Caco-2 (cell line): ENCODE data around the gene HTR6. TPM values are rescaled to one million over a fixed set of nuclear protein-coding genes. Genes with fewer than 3 reads are reported as not detected.

ENCODE experiments used
- BruUV-seq: library from RNA; stranded (reverse); fragments of 400-500 nt; replicated peaks from 2 replicates; lab custom pipeline; 2021; lab: Mats Ljungman, UMichigan
- CTCF ChIA-PET: fragments of 300-600 bp; sonication (Branson Sonifier 250); formaldehyde crosslinking; loops from one replicate; lab custom pipeline; 2022; ENCODE audit warnings: antibody characterized with exemption; lab: Charles Lee
- POLR2A ChIA-PET: fragments of 300-600 bp; sonication (Branson Sonifier 250); formaldehyde crosslinking; loops from one replicate; lab custom pipeline; 2022; ENCODE audit warnings: antibody characterized with exemption; lab: Charles Lee
- DNase-seq, 2 experiments: peaks; one replicate each; pipeline versions ENCODE4 v3.0.0 to v3.0.0-alpha.2; 2020 to 2022
- H3K27me3 ChIP-seq: replicated peaks from 2 replicates; pipeline ENCODE4 v1.6.0; 2011; ENCODE audit warnings: low read length; ENCODE audit not compliant: control insufficient read depth, insufficient read depth
- H3K36me3 ChIP-seq: 2 replicates; pipeline ENCODE4 v1.5.1; 2011; ENCODE audit warnings: low read length; ENCODE audit not compliant: control insufficient read depth, insufficient read depth
- H3K4me1 ChIP-seq: fragments of 250-450 bp; sonication (Bioruptor Pico); 2 replicates; pipeline ENCODE4 v1.5.1; 2020; ENCODE audit warnings: mild to moderate bottlenecking
- H3K4me3 ChIP-seq: 2 replicates; pipeline ENCODE4 v1.5.1; 2011; ENCODE audit warnings: low read depth, mild to moderate bottlenecking, control low read depth, low read length
- H3K9me3 ChIP-seq: fragments of 250-450 bp; sonication (Bioruptor Pico); 2 replicates; pipeline ENCODE4 v1.5.1; 2020; ENCODE audit warnings: mild to moderate bottlenecking, moderate library complexity
- H3K27ac Mint-ChIP-seq: one replicate; pipeline ENCODE4 v1.8.0; 2022; ENCODE audit warnings: mixed read lengths; ENCODE audit not compliant: unreplicated experiment
- H3K27me3 Mint-ChIP-seq: one replicate; pipeline ENCODE4 v1.8.0; 2022; ENCODE audit warnings: mixed read lengths; ENCODE audit not compliant: insufficient read depth, unreplicated experiment
- H3K36me3 Mint-ChIP-seq: one replicate; pipeline ENCODE4 v1.8.0; 2022; ENCODE audit warnings: mild to moderate bottlenecking, mixed read lengths; ENCODE audit not compliant: insufficient read depth, unreplicated experiment
- H3K4me1 Mint-ChIP-seq: one replicate; pipeline ENCODE4 v1.8.0; 2022; ENCODE audit warnings: low read depth, mixed read lengths; ENCODE audit not compliant: unreplicated experiment
- H3K4me3 Mint-ChIP-seq: one replicate; pipeline ENCODE4 v1.8.0; 2022; ENCODE audit warnings: mild to moderate bottlenecking, moderate library complexity, mixed read lengths; ENCODE audit not compliant: unreplicated experiment
- H3K9me3 Mint-ChIP-seq: one replicate; pipeline ENCODE4 v1.8.0; 2022; ENCODE audit warnings: mixed read lengths; ENCODE audit not compliant: unreplicated experiment
- CTCF ChIP-seq, 2 experiments: fragments of 200-600 bp in 1 of 2; IDR thresholded peaks; 1 replicate in 1 of 2; 2 replicates in 1 of 2; pipeline versions ENCODE4 v1.5.1 to v1.8.0; 2011 to 2022; ENCODE audit warnings: antibody characterized with exemption in 1 of 2, control low read depth in 1 of 2, inconsistent platforms in 1 of 2, low read depth in 1 of 2, low read length in 1 of 2, mild to moderate bottlenecking in 1 of 2, moderate library complexity in 1 of 2; ENCODE audit not compliant: insufficient read depth in 1 of 2, severe bottlenecking in 1 of 2, unreplicated experiment in 1 of 2
- intact Hi-C: fragments of 100-400 bp; cut with micrococcal nuclease; formaldehyde crosslinking; loops from one replicate; pipeline ENCODE4 v1.10.0; 2022; ENCODE audit not compliant: unreplicated experiment
- total RNA-seq: library from RNA; stranded (reverse); gene quantifications from 2 replicates; pipeline ENCODE4 v1.2.3, GENCODE V29; 2022

HTR6 gene
- total RNA-seq, 1 experiment from 2014 or later, result not detected

GRCh38 chr1:19715334-19716203, 50.9 kb downstream of the HTR6 start:
- Mint-ChIP-seq H3K4me3 (no peak overlapping the region), H3K27me3 (no peaks in the 10 kb centered on the region), H3K9me3 (no peaks in the 10 kb centered on the region), H3K4me1 (no peaks in the 10 kb centered on the region), H3K36me3 (peaks cover 5% of the 10 kb centered on the region), H3K27ac (no peak overlapping the region)
- CTCF ChIA-PET, result interaction anchor here (0.5 to 1.7 kb wide), 6 partner anchors 10 to 215 kb away, joined by 3 to 17 read pairs (median 4); partner anchors contain the start of gene RNF186
- Histone ChIP-seq H3K27me3 (no peaks in the 10 kb centered on the region), H3K4me1 (peaks cover 5% of the 10 kb centered on the region; the same call in 1 of the 2 replicates), H3K36me3 (no peaks in the 10 kb centered on the region), H3K4me3 (no peak overlapping the region), H3K9me3 (no peaks in the 10 kb centered on the region)
- POLR2A ChIA-PET, result no interaction called here
- BruUV-seq, result no TSS peak
- intact Hi-C loops, result loop anchor here (1.0 kb wide), 1 partner anchor 157 kb away; no protein-coding TSS in a partner anchor
- DNase-seq, result peak; percentile 88 to 90
- TF ChIP-seq CTCF (IDR thresholded peaks at IDR 0.05; ENCODE audit: insufficient read depth in 1 of 2, low read depth in 1 of 2, low read length in 1 of 2, severe bottlenecking in 1 of 2, unreplicated experiment in 1 of 2), result peak; percentile 60 to 72

GRCh38 chr1:19717467-19717866, 52.8 kb downstream of the HTR6 start:
- intact Hi-C loops, result no loop called here
- no TSS peak for BruUV-seq
- no peaks in the 10 kb centered on the region for H3K9me3 Mint-ChIP-seq

GRCh38 chr1:19720174-19720573, 55.5 kb downstream of the HTR6 start:
- POLR2A ChIA-PET, result no interaction called here
- no peak for TF ChIP-seq CTCF (IDR thresholded peaks at IDR 0.05; ENCODE audit: insufficient read depth in 1 of 2, low read depth in 1 of 2, low read length in 1 of 2, severe bottlenecking in 1 of 2, unreplicated experiment in 1 of 2)
- H3K36me3 Mint-ChIP-seq, result peaks cover 5% of the 10 kb centered on the region

More at GRCh38 chr1:19717467-19717866, 52.8 kb downstream of the HTR6 start:
- H3K36me3 ChIP-seq, result no peaks in the 10 kb centered on the region
- H3K4me1 ChIP-seq, result peaks cover 5% of the 10 kb centered on the region; the same call in 1 of the 2 replicates
- ChIA-PET POLR2A (no interaction called here), CTCF (no interaction called here)
- TF ChIP-seq CTCF (IDR thresholded peaks at IDR 0.05; ENCODE audit: insufficient read depth in 1 of 2, low read depth in 1 of 2, low read length in 1 of 2, severe bottlenecking in 1 of 2, unreplicated experiment in 1 of 2), result no peak
- Mint-ChIP-seq H3K27ac (no peak overlapping the region), H3K36me3 (peaks cover 5% of the 10 kb centered on the region), H3K4me1 (no peaks in the 10 kb centered on the region), H3K4me3 (no peak overlapping the region), H3K27me3 (no peaks in the 10 kb centered on the region)
- H3K9me3 ChIP-seq, result no peaks in the 10 kb centered on the region
- DNase-seq, result no peak
- no peaks in the 10 kb centered on the region for H3K27me3 ChIP-seq
- H3K4me3 ChIP-seq, result no peak overlapping the region

More at GRCh38 chr1:19720174-19720573, 55.5 kb downstream of the HTR6 start:
- Histone ChIP-seq H3K36me3 (no peaks in the 10 kb centered on the region), H3K27me3 (no peaks in the 10 kb centered on the region), H3K4me3 (no peak overlapping the region), H3K4me1 (peaks cover 5% of the 10 kb centered on the region; the same call in 1 of the 2 replicates), H3K9me3 (no peaks in the 10 kb centered on the region)
- DNase-seq, result no peak
- no TSS peak for BruUV-seq
- CTCF ChIA-PET, result no interaction called here
- H3K4me1 Mint-ChIP-seq, result no peaks in the 10 kb centered on the region
- H3K9me3 Mint-ChIP-seq, result no peaks in the 10 kb centered on the region
- intact Hi-C loops, result no loop called here
- H3K4me3 Mint-ChIP-seq, result no peak overlapping the region
- H3K27ac Mint-ChIP-seq, result no peak overlapping the region
- H3K27me3 Mint-ChIP-seq, result no peaks in the 10 kb centered on the region
